K562 (cell line): ENCODE measurements around the gene NPTXR. TPM values are rescaled to one million over a fixed set of nuclear protein-coding genes. Genes with fewer than 3 reads are reported as not detected.

ENCODE experiments used
- ATAC-seq: fragments of 200-7000 bp; cut with Tn5 transposase; 3 replicates; pipeline ENCODE4 v1.9.1; 2020; ENCODE audit warnings: moderate library complexity
- BruUV-seq: library from RNA; stranded (reverse); fragments of 400-500 nt; replicated peaks from 2 replicates; lab custom pipeline; 2021; lab: Mats Ljungman, UMichigan
- CTCF ChIA-PET: fragments of 300-600 bp; formaldehyde crosslinking; extraction: SDS; loops from one replicate; lab custom pipeline; 2021; ENCODE audit warnings: low intra/inter-chr PET ratio; lab: Yijun Ruan, JAX
- POLR2A ChIA-PET: fragments of 300-600, 350-650 bp; sonication (Branson Sonifier 250); formaldehyde crosslinking; extraction: SDS; loops from one replicate; lab custom pipeline; 2021; ENCODE audit warnings: antibody characterized with exemption, inconsistent platforms; lab: Yijun Ruan, JAX
- DNase-seq, 4 experiments: peaks; one replicate each; pipeline versions ENCODE4 v3.0.0 to v3.0.0-alpha.2; 2011 to 2018; ENCODE audit warnings: low spot score in 3 of 4, mixed read lengths in 3 of 4; ENCODE audit errors: extremely low read depth in 1 of 4
- FAIRE-seq: peaks from 2 replicates; lab custom pipeline; 2011; peaks lifted over from hg19 to GRCh38; lab: Jason Lieb, UNC
- H2AFZ ChIP-seq: 2 replicates; pipeline ENCODE4 v1.6.0; 2011; ENCODE audit warnings: low read depth, low read length, control low read depth, inconsistent platforms
- H3K27ac ChIP-seq: fragments of 200-600 bp; 3 replicates; pipeline ENCODE4 v1.8.0; 2011; ENCODE audit warnings: low read depth, mild to moderate bottlenecking, control low read depth, inconsistent platforms, low read length, moderate library complexity, mixed read lengths; ENCODE audit errors: extremely low read depth
- H3K27me3 ChIP-seq, 2 experiments: fragments of 300-600 bp in 1 of 2; 2 replicates in 1 of 2; 3 replicates in 1 of 2; pipeline versions ENCODE4 v1.6.0 to v1.8.0; 2011; ENCODE audit warnings: inconsistent platforms in 2 of 2, low read length in 2 of 2, mild to moderate bottlenecking in 1 of 2, mixed read lengths in 1 of 2, moderate library complexity in 1 of 2; ENCODE audit not compliant: control insufficient read depth in 2 of 2, insufficient read depth in 2 of 2
- H3K36me3 ChIP-seq: fragments of 300-600 bp; 3 replicates; pipeline ENCODE4 v1.8.0; 2011; ENCODE audit warnings: mild to moderate bottlenecking, low read length, inconsistent platforms; ENCODE audit not compliant: control insufficient read depth, insufficient read depth
- H3K4me1 ChIP-seq, 2 experiments: fragments of 200-600 bp in 1 of 2; replicated peaks in 1 of 2; 2 replicates in 1 of 2; 3 replicates in 1 of 2; pipeline versions ENCODE4 v1.5.1 to v1.8.0; 2011; ENCODE audit warnings: inconsistent platforms in 2 of 2, low read length in 2 of 2, mild to moderate bottlenecking in 1 of 2, mixed read lengths in 1 of 2, moderate library complexity in 1 of 2; ENCODE audit not compliant: control insufficient read depth in 2 of 2, insufficient read depth in 2 of 2
- H3K4me2 ChIP-seq: 2 replicates; pipeline ENCODE4 v1.6.1; 2011; ENCODE audit warnings: low read length, control low read depth, inconsistent platforms, mixed read lengths; ENCODE audit not compliant: insufficient read depth
- H3K4me3 ChIP-seq: fragments of 200-600 bp; sonication (generic), shearing (Covaris generic); 2 replicates; pipeline ENCODE4 v1.5.1; 2016; ENCODE audit warnings: control low read depth, inconsistent platforms
- H3K79me2 ChIP-seq: fragments of 200-600 bp; 3 replicates; pipeline ENCODE4 v1.8.0; 2011; ENCODE audit warnings: low read length, inconsistent platforms; ENCODE audit not compliant: control insufficient read depth, insufficient read depth
- H3K9ac ChIP-seq, 2 experiments: 2 replicates each; pipeline versions ENCODE4 v1.6.0 to v1.6.1; 2011; ENCODE audit warnings: low read depth in 2 of 2, low read length in 2 of 2, control low read depth in 1 of 2, inconsistent platforms in 1 of 2, mild to moderate bottlenecking in 1 of 2, mixed read lengths in 1 of 2; ENCODE audit not compliant: insufficient read depth in 1 of 2
- H3K9me1 ChIP-seq: one replicate; pipeline ENCODE4 v1.6.0; 2011; ENCODE audit warnings: inconsistent platforms, mild to moderate bottlenecking, low read length, moderate library complexity; ENCODE audit not compliant: control insufficient read depth, insufficient read depth
- H3K9me3 ChIP-seq: replicated peaks from 2 replicates; pipeline ENCODE4 v1.5.1; 2011; ENCODE audit warnings: low read depth, low read length, inconsistent platforms; ENCODE audit not compliant: control insufficient read depth, insufficient read depth
- H4K20me1 ChIP-seq: replicated peaks from 2 replicates; pipeline ENCODE4 v1.6.1; 2011; ENCODE audit warnings: low read length, inconsistent platforms, mixed read lengths; ENCODE audit not compliant: control insufficient read depth, insufficient read depth
- ATF7 ChIP-seq: fragments of 450-650 bp; IDR thresholded peaks from 2 replicates; pipeline ENCODE4 v1.7.1; 2014; ENCODE audit warnings: mild to moderate bottlenecking, moderate library complexity
- CBX3 ChIP-seq, 2 experiments: IDR thresholded peaks; 1 replicate in 1 of 2; 2 replicates in 1 of 2; pipeline ENCODE4 v1.6.1; 2012; ENCODE audit warnings: inconsistent platforms in 2 of 2, low read length in 2 of 2, borderline replicate concordance in 1 of 2, control low read depth in 1 of 2
- EP300 ChIP-seq: IDR thresholded peaks from 2 replicates; pipeline ENCODE4 v1.6.1; 2012; ENCODE audit warnings: low read length, improper control_type of control experiment
- FOS ChIP-seq: IDR thresholded peaks from 3 replicates; pipeline ENCODE4 v1.6.1; 2011; ENCODE audit not compliant: insufficient read length; ENCODE audit errors: extremely low read depth
- HNRNPH1 ChIP-seq: fragments of 200-400 bp; formaldehyde crosslinking; optimal IDR thresholded peaks from 2 replicates; pipeline ENCODE3; 2017; ENCODE audit warnings: low read depth, mild to moderate bottlenecking, low read length, moderate library complexity
- L3MBTL2 ChIP-seq: fragments of 450-650 bp; IDR thresholded peaks from 2 replicates; pipeline ENCODE4 v1.6.1; 2016; ENCODE audit warnings: mild to moderate bottlenecking, moderate library complexity
- POLR2G ChIP-seq: fragments of 200-400 bp; formaldehyde crosslinking; IDR thresholded peaks from 2 replicates; pipeline ENCODE4 v1.6.1; 2017; ENCODE audit warnings: low read depth, mild to moderate bottlenecking, antibody characterized with exemption, low read length, moderate library complexity
- PRMT5 ChIP-seq: sonication (generic); formaldehyde crosslinking; IDR thresholded peaks from 2 replicates; pipeline ENCODE4 v1.5.0; 2020; ENCODE audit warnings: missing genetic modification reagents
- RAD51 ChIP-seq: fragments of 450-650 bp; IDR thresholded peaks from 2 replicates; pipeline ENCODE4 v1.7.1; 2016; ENCODE audit warnings: low read depth, mild to moderate bottlenecking, borderline replicate concordance
- RBFOX2 ChIP-seq: fragments of 200-400 bp; formaldehyde crosslinking; IDR thresholded peaks from 2 replicates; pipeline ENCODE4 v1.6.1; 2017; ENCODE audit warnings: low read depth, mild to moderate bottlenecking, low read length, moderate library complexity
- RCOR1 ChIP-seq, 2 experiments: IDR thresholded peaks; 2 replicates each; pipeline ENCODE4 v1.6.1; 2012; ENCODE audit warnings: low read depth in 2 of 2, low read length in 2 of 2, borderline replicate concordance in 1 of 2, improper control_type of control experiment in 1 of 2
- SMARCA4 ChIP-seq: fragments of 450-650 bp; IDR thresholded peaks from 2 replicates; pipeline ENCODE4 v1.6.1; 2016
- SMARCA5 ChIP-seq: fragments of 450-650 bp; IDR thresholded peaks from 2 replicates; pipeline ENCODE4 v1.6.1; 2016
- TGIF2 ChIP-seq: sonication (generic); formaldehyde crosslinking; IDR thresholded peaks from 2 replicates; pipeline ENCODE4 v1.8.1; 2022; ENCODE audit warnings: mild to moderate bottlenecking, missing genetic modification reagents, moderate library complexity
- XRCC3 ChIP-seq: fragments of 450-650 bp; IDR thresholded peaks from 2 replicates; pipeline ENCODE4 v1.6.1; 2017; ENCODE audit warnings: mild to moderate bottlenecking, moderate library complexity
- ZNF12 ChIP-seq: sonication (generic); formaldehyde crosslinking; IDR thresholded peaks from 2 replicates; pipeline ENCODE4 v1.4.0; 2020; ENCODE audit warnings: mild to moderate bottlenecking, missing genetic modification reagents
- ZNF124 ChIP-seq: sonication (generic); formaldehyde crosslinking; IDR thresholded peaks from 2 replicates; pipeline ENCODE4 v1.8.1; 2022; ENCODE audit warnings: missing genetic modification reagents
- ZNF133 ChIP-seq: fragments of 250-450 bp; sonication (Bioruptor Pico); IDR thresholded peaks from 2 replicates; pipeline ENCODE4 v1.4.0; 2020; ENCODE audit warnings: mild to moderate bottlenecking
- ZNF184 ChIP-seq: sonication (generic); formaldehyde crosslinking; IDR thresholded peaks from 2 replicates; pipeline ENCODE4 v1.5.0; 2020; ENCODE audit warnings: missing genetic modification reagents
- ZNF232 ChIP-seq: sonication (generic); formaldehyde crosslinking; IDR thresholded peaks from 2 replicates; pipeline ENCODE4 v1.8.0; 2022; ENCODE audit warnings: mild to moderate bottlenecking, missing genetic modification reagents
- WGBS: fragments of 100-300 bp; shearing (Covaris generic); methylation state at CpG from one replicate; pipeline ENCODE4 v1.1.6; 2016; ENCODE audit warnings: low coverage, mixed read lengths; ENCODE audit not compliant: insufficient coverage; ENCODE audit errors: missing lambda C conversion rate; 5-methylcytosine and 5-hydroxymethylcytosine counted together
- in situ Hi-C: fragments of 300-500 bp; cut with MboI; formaldehyde crosslinking; loops from 4 replicates; pipeline ENCODE4 v1.15.0; 2018; ENCODE audit warnings: inconsistent platforms, mixed read lengths
- intact Hi-C: fragments of 100-400 bp; cut with micrococcal nuclease; formaldehyde crosslinking; loops from 2 replicates; pipeline ENCODE4 v1.14.2; 2022
- polyA plus RNA-seq, 8 experiments: library from polyadenylated mRNA; depleted of rRNA in 4 of 8; stranded (reverse) in 5 of 8; unstranded in 3 of 8; fragments of >200 nt; fragmentation: Nextera tagmentation in 2 of 8; fragmentation: Illumina TruSeq in 1 of 8; extraction: Ambion mirVana in 2 of 8; extraction: Trizol in 1 of 8; gene quantifications; 2 replicates each; pipeline versions ENCODE4 v1.2.1 to v1.2.3, GENCODE V29; 2011 to 2014; ENCODE audit warnings: inconsistent platforms in 1 of 8, missing spikeins in 1 of 8
- total RNA-seq, 7 experiments: library from RNA; depleted of rRNA in 6 of 7; stranded (reverse); fragments of >200 nt in 6 of 7; fragmentation: Illumina TruSeq in 2 of 7; extraction: Trizol in 2 of 7; gene quantifications; 2 replicates each; pipeline versions ENCODE4 v1.2.1 to v1.2.3, GENCODE V29; 2011 to 2021; ENCODE audit warnings: low replicate concordance in 1 of 7
- TF ChIP-seq, protein P1 (sequence below): fragments of 450-650 bp; formaldehyde crosslinking; IDR thresholded peaks from 2 replicates; pipeline ENCODE4 v1.4.0; 2020; ENCODE audit warnings: mild to moderate bottlenecking, moderate library complexity

The NPTXR gene
- total and polyA plus RNA-seq, 9 of the 15 experiments (the other 6 are each of a cell fraction or from before 2014, with no cell fraction given), result 0.01 to 3.1 (median 1.1) TPM

GRCh38 chr22:38873469-38874411 is 29.9 kb upstream of the NPTXR start:
- H3K36me3 ChIP-seq, result peaks cover 13% of the 10 kb centered on the region; the same call in 2 of the 3 replicates
- DNase-seq, result peak in 1 of 4 experiments; percentile 46
- peak overlapping the region; percentile 85; the same call in 1 of the 2 replicates for H3K4me2 ChIP-seq
- H2AFZ ChIP-seq, result peak overlapping the region; percentile 96
- intact Hi-C loops (loop anchor here (5.0 to 10.0 kb wide), 3 partner anchors 51 to 139 kb away; partner anchors contain the start of gene APOBEC3C), in situ Hi-C loops (no loop called here)
- ChIA-PET CTCF (no interaction called here), POLR2A (interaction anchor here (0.6 to 1.0 kb wide), 3 partner anchors 10 to 121 kb away, joined by 3 read pairs; no protein-coding TSS in a partner anchor)
- peaks cover 13 to 27% of the 10 kb centered on the region in 2 experiments for H3K4me1 ChIP-seq
- no peaks in the 10 kb centered on the region for H3K9me1 ChIP-seq
- H3K4me3 ChIP-seq, result no peak overlapping the region
- ATAC-seq, result no peak
- no TSS peak for BruUV-seq
- no peak overlapping the region for H3K27ac ChIP-seq
- H4K20me1 ChIP-seq, result no peaks in the 10 kb centered on the region; the same call in 1 of the 2 replicates
- H3K9me3 ChIP-seq, result no peaks in the 10 kb centered on the region
- 15% methylated on average over 8 of the region's 9 CpGs for WGBS
- H3K9ac ChIP-seq, result peak overlapping the region in 1 of 2 experiments; percentile 67; a peak in 1 of 4 replicates
- FAIRE-seq, result peak; percentile 61
- H3K27me3 ChIP-seq, result peaks cover 3 to 5% of the 10 kb centered on the region in 2 experiments; a peak in 3 of 5 replicates
- H3K79me2 ChIP-seq, result peaks cover 22% of the 10 kb centered on the region
- TF ChIP-seq ZNF124 (CRISPR knock-in tag) (no peak), POLR2G (no peak), RAD51 (no peak), ZNF133 (CRISPR knock-in tag) (no peak), CBX3 (IDR thresholded peaks at IDR 0.05; ENCODE audit: borderline replicate concordance in 1 of 2, low read length in 2 of 2) (no peak), SMARCA5 (no peak), L3MBTL2 (no peak), EP300 (peak; percentile 10; the same call in 1 of the 2 replicates), XRCC3 (no peak), ZNF232 (CRISPR knock-in tag) (no peak), TGIF2 (no peak), ZNF184 (no peak), SMARCA4 (peak; percentile 63; the same call in 1 of the 2 replicates), ATF7 (peak; percentile 38; the same call in 1 of the 2 replicates), ZNF12 (CRISPR knock-in tag) (no peak), PRMT5 (CRISPR knock-in tag) (no peak), RBFOX2 (no peak), FOS (peak; percentile 23), RCOR1 (IDR thresholded peaks at IDR 0.05; ENCODE audit: borderline replicate concordance in 1 of 2, low read depth in 2 of 2, low read length in 2 of 2) (peak in 1 of 2 experiments; percentile 88; a peak in 2 of 4 replicates), HNRNPH1 (no peak)
- TF ChIP-seq, protein P1, sequence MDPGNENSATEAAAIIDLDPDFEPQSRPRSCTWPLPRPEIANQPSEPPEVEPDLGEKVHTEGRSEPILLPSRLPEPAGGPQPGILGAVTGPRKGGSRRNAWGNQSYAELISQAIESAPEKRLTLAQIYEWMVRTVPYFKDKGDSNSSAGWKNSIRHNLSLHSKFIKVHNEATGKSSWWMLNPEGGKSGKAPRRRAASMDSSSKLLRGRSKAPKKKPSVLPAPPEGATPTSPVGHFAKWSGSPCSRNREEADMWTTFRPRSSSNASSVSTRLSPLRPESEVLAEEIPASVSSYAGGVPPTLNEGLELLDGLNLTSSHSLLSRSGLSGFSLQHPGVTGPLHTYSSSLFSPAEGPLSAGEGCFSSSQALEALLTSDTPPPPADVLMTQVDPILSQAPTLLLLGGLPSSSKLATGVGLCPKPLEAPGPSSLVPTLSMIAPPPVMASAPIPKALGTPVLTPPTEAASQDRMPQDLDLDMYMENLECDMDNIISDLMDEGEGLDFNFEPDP (CRISPR knock-in tag), result no peak
